ENCODE results near the gene B3GALT5. TPM values are rescaled to one million over a fixed set of nuclear protein-coding genes. Genes with fewer than 3 reads are reported as not detected.

The B3GALT5 gene
- total RNA-seq, 6 experiments from 2014 or later, result 0.36 to 0.84 (median 0.68) TPM

DNA sequence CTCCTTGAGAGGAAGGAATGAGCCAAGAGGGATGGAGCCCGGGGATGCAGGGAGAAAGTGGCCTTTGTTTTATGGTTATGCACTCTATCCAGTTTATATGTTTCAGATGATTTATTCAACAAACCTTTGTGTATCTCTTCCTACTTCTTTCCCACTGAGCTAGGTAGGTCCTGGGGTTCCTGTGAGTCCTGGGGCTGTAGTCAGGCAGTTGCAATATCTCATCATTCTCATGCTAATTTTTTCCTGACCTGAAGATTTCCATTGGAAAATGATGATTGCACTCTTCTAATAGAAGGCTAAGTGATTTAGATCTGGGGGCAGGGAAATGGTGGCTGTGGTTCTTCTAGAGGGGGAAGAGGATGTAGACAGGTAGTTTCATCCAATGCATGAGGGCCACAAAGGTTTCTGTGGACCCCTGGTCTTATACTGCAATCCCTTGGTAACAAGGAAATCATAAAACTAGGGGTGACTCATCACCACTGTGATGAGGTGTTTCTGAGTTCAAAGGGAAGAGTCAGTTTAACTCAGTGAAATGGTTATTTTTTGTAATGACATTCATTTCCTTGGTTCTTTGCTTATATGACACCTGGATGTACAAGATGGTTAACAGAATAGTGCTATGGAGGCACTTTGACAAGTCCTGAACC, 20.2 kb downstream of the B3GALT5 start:
- H3K27ac Mint-ChIP-seq, result peak overlapping the region; percentile 92
- H3K4me1 Mint-ChIP-seq (ENCODE audit: low read depth), result peaks cover 91% of the 10 kb centered on the region
- H3K27me3 Mint-ChIP-seq (ENCODE audit: insufficient read depth), result peaks cover 5% of the 10 kb centered on the region; the same call in 1 of the 2 replicates
- H3K4me3 Mint-ChIP-seq, result peak overlapping the region; percentile 58
- peak; percentile 65 for DNase-seq
- TF ChIP-seq CTCF (IDR thresholded peaks at IDR 0.05), result no peak
- peaks cover 9% of the 10 kb centered on the region; the same call in 1 of the 2 replicates for H3K36me3 Mint-ChIP-seq (ENCODE audit: low read depth)
- no peaks in the 10 kb centered on the region for H3K9me3 Mint-ChIP-seq

DNA sequence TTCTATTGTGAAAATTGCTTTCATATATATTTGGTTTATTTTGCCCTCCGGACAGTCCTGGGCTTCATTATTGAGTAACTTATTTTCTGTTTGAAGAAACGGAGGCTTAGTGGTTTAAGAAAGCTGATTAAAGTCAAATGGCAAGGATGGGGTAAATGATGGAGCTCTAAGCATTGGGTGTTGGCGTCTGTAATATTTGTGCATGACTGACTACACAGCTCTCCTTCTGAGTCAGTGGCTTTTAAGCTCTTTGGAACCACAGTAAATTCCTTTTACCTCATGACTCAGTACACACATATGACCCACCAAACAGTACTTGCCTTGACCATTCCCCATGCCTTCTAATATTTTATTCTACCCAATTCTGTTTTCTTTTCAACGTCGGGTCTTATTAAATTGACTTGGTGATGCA, 21.0 kb downstream of the B3GALT5 start:
- H3K27ac Mint-ChIP-seq, result peak overlapping the region; percentile 92
- DNase-seq, result peak; percentile 98

DNA sequence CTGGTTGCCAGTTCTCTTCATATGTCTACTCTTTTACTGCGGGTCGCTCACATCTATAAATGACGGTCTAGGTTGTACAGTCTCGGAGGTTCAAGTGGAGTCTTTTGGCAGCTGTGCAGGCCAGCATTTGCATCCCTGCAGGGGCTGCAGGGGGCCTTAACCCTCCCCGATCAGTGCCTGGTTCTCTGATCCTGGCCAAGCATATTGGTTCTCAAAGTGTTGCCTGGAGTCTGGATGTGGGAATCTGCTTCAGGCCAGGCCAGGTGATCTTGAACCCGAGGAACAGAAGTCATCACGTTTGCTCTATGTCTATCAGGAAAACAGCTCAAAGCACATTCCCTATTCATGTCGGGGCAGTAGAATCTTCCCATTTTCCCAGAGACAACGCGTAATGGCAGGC, 21.8 kb downstream of the B3GALT5 start:
- peaks cover 5% of the 10 kb centered on the region; the same call in 1 of the 2 replicates for H3K27me3 Mint-ChIP-seq (ENCODE audit: insufficient read depth)
- no peak overlapping the region; the same call in 1 of the 2 replicates for H3K4me3 Mint-ChIP-seq
- no peak for TF ChIP-seq CTCF (IDR thresholded peaks at IDR 0.05)
- H3K9me3 Mint-ChIP-seq, result no peaks in the 10 kb centered on the region
- H3K27ac Mint-ChIP-seq, result peak overlapping the region; percentile 92
- peaks cover 9% of the 10 kb centered on the region; the same call in 1 of the 2 replicates for H3K36me3 Mint-ChIP-seq (ENCODE audit: low read depth)
- peaks cover 85% of the 10 kb centered on the region for H3K4me1 Mint-ChIP-seq (ENCODE audit: low read depth)
- DNase-seq, result no peak

More for the DNA sequence above, 21.0 kb downstream of the B3GALT5 start:
- Mint-ChIP-seq H3K27me3 (ENCODE audit: insufficient read depth) (peaks cover 5% of the 10 kb centered on the region; the same call in 1 of the 2 replicates), H3K4me3 (peak overlapping the region; percentile 58), H3K9me3 (no peaks in the 10 kb centered on the region), H3K36me3 (ENCODE audit: low read depth) (peaks cover 9% of the 10 kb centered on the region; the same call in 1 of the 2 replicates), H3K4me1 (ENCODE audit: low read depth) (peaks cover 89% of the 10 kb centered on the region)
- TF ChIP-seq CTCF (IDR thresholded peaks at IDR 0.05), result no peak

GRCh38 chr21:39637197-39637970, 24.6 kb downstream of the B3GALT5 start:
- no peak for TF ChIP-seq CTCF (IDR thresholded peaks at IDR 0.05)
- no peak for DNase-seq
- peaks cover 9% of the 10 kb centered on the region; the same call in 1 of the 2 replicates for H3K36me3 Mint-ChIP-seq (ENCODE audit: low read depth)
- H3K4me1 Mint-ChIP-seq (ENCODE audit: low read depth), result peaks cover 56% of the 10 kb centered on the region
- H3K4me3 Mint-ChIP-seq, result no peak overlapping the region
- H3K9me3 Mint-ChIP-seq, result no peaks in the 10 kb centered on the region
- no peak overlapping the region for H3K27ac Mint-ChIP-seq
- H3K27me3 Mint-ChIP-seq (ENCODE audit: insufficient read depth), result peaks cover 7% of the 10 kb centered on the region

DNA sequence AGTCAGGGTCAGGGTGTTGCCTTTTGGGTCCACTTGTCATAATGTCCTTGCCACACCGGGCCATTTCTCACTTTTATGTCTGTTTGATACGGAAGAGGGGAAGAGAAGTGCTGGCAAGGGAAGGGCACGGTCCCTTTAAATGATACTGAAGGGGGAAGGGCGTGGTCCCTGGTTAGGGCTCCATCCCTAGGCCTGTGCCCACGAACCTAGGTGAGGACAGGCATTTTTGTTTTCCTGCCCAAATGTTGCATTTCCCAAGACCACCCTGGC, 25.2 kb downstream of the B3GALT5 start:
- H3K4me3 Mint-ChIP-seq, result no peak overlapping the region
- no peak overlapping the region for H3K27ac Mint-ChIP-seq
- H3K9me3 Mint-ChIP-seq, result no peaks in the 10 kb centered on the region
- peaks cover 13% of the 10 kb centered on the region for H3K27me3 Mint-ChIP-seq (ENCODE audit: insufficient read depth)
- DNase-seq, result no peak
- H3K36me3 Mint-ChIP-seq (ENCODE audit: low read depth), result peaks cover 9% of the 10 kb centered on the region; the same call in 1 of the 2 replicates
- no peak for TF ChIP-seq CTCF (IDR thresholded peaks at IDR 0.05)
- H3K4me1 Mint-ChIP-seq (ENCODE audit: low read depth), result peaks cover 51% of the 10 kb centered on the region
